ENCODE measurements around the gene OSGEPL1. TPM values are rescaled to one million over a fixed set of nuclear protein-coding genes. Genes with fewer than 3 reads are reported as not detected.
"Not testable (repeated sequence)": the region's sequence is repeated elsewhere in the genome, so short reads cannot be mapped to it uniquely, and the experiment has no call there.

The OSGEPL1 gene
- polyA plus RNA-seq, 3 donors: 16.8 to 26.6 (median 22.0) TPM

- DNase-seq (ENCODE audit: extremely low read depth in 1 of 11, low read depth in 9 of 11, low spot score in 4 of 11): no peak
These were observed 1.5 kb upstream of the OSGEPL1 start for GRCh38 chr2:189763908-189764661.

GRCh38 chr2:189762229-189762550, 402 bp downstream of the OSGEPL1 start:
- peak in 1 of 11 donors; percentile 15 for DNase-seq (ENCODE audit: extremely low read depth in 1 of 11, low read depth in 9 of 11, low spot score in 4 of 11)

GRCh38 chr2:189760154-189760553, 2.4 kb downstream of the OSGEPL1 start:
- DNase-seq (ENCODE audit: extremely low read depth in 1 of 11, low read depth in 9 of 11, low spot score in 4 of 11): not testable (repeated sequence)

- no peak for DNase-seq (ENCODE audit: extremely low read depth in 1 of 11, low read depth in 9 of 11, low spot score in 4 of 11)
These were observed 6.2 kb downstream of the OSGEPL1 start for GRCh38 chr2:189756311-189756952.

GRCh38 chr2:189751080-189751658, 11.4 kb downstream of the OSGEPL1 start:
- peak in 2 of 11 donors; percentile 10 to 11 for DNase-seq (ENCODE audit: extremely low read depth in 1 of 11, low read depth in 9 of 11, low spot score in 4 of 11)

- no peak for DNase-seq (ENCODE audit: extremely low read depth in 1 of 11, low read depth in 9 of 11, low spot score in 4 of 11)
These were observed 33.2 kb downstream of the OSGEPL1 start for GRCh38 chr2:189729430-189729829.

GRCh38 chr2:189726849-189727248, 35.7 kb downstream of the OSGEPL1 start:
- DNase-seq (ENCODE audit: extremely low read depth in 1 of 11, low read depth in 9 of 11, low spot score in 4 of 11): no peak

GRCh38 chr2:189726271-189726670, 36.3 kb downstream of the OSGEPL1 start:
- no peak for DNase-seq (ENCODE audit: extremely low read depth in 1 of 11, low read depth in 9 of 11, low spot score in 4 of 11)

GRCh38 chr2:189723192-189723591, 39.4 kb downstream of the OSGEPL1 start:
- no peak for DNase-seq (ENCODE audit: extremely low read depth in 1 of 11, low read depth in 9 of 11, low spot score in 4 of 11)

- DNase-seq (ENCODE audit: extremely low read depth in 1 of 11, low read depth in 9 of 11, low spot score in 4 of 11): no peak
These were observed 43.0 kb downstream of the OSGEPL1 start for GRCh38 chr2:189719571-189719970.

GRCh38 chr2:189717593-189717992, 45.0 kb downstream of the OSGEPL1 start:
- DNase-seq (ENCODE audit: extremely low read depth in 1 of 11, low read depth in 9 of 11, low spot score in 4 of 11): not testable (repeated sequence)

GRCh38 chr2:189709501-189710221, 52.9 kb downstream of the OSGEPL1 start:
- DNase-seq (ENCODE audit: extremely low read depth in 1 of 11, low read depth in 9 of 11, low spot score in 4 of 11): no peak

GRCh38 chr2:189702071-189702470, 60.5 kb downstream of the OSGEPL1 start:
- no peak for DNase-seq (ENCODE audit: extremely low read depth in 1 of 11, low read depth in 9 of 11, low spot score in 4 of 11)

GRCh38 chr2:189700681-189701080, 61.9 kb downstream of the OSGEPL1 start:
- DNase-seq (ENCODE audit: extremely low read depth in 1 of 11, low read depth in 9 of 11, low spot score in 4 of 11): no peak

- DNase-seq (ENCODE audit: extremely low read depth in 1 of 11, low read depth in 9 of 11, low spot score in 4 of 11): peak in 6 of 11 donors; percentile 17 to 58 (median 30)
These were observed 64.3 kb downstream of the OSGEPL1 start for GRCh38 chr2:189698020-189698887.

Measured in renal cortex interstitium (tissue), 11 donors.